ENCODE measurements around the gene ZNF337. TPM values are rescaled to one million over a fixed set of nuclear protein-coding genes. Genes with fewer than 3 reads are reported as not detected.
A peak's percentile ranks its signal among the peaks of the same experiment; 100 is the strongest.

Gene ZNF337
- total and polyA plus RNA-seq, 2 donors (not counting 1 experiment from before 2014, with no cell fraction given): 16.2 to 24.7 TPM

GRCh38 chr20:25707695-25708094 lies 11.0 kb upstream of the ZNF337 start:
- no peak overlapping the region for H3K27ac Mint-ChIP-seq
- H3K4me3 ChIP-seq (ENCODE audit: control extremely low read depth in 1 of 5, extremely low read depth in 1 of 5, insufficient read depth in 1 of 5, low read depth in 2 of 5, low read length in 4 of 5): no peak overlapping the region
- H3K27ac ChIP-seq (ENCODE audit: low read length in 2 of 2): no peak overlapping the region
- no peaks in the 10 kb centered on the region for H3K27me3 Mint-ChIP-seq
- peaks cover 10 to 11% of the 10 kb centered on the region in 2 donors for H3K4me1 ChIP-seq (ENCODE audit: control insufficient read depth in 2 of 2, insufficient read depth in 2 of 2, low read length in 2 of 2)
- CTCF ChIA-PET: interaction anchor here (0.6 kb wide), 1 partner anchor 121 kb away, joined by 3 read pairs; no protein-coding TSS in a partner anchor
- H3K4me1 Mint-ChIP-seq: peaks cover 19% of the 10 kb centered on the region
- H3K9ac ChIP-seq (ENCODE audit: low read length): no peak overlapping the region
- H4K20me1 ChIP-seq (ENCODE audit: control insufficient read depth, insufficient read depth, low read length, poor library complexity, severe bottlenecking): no peaks in the 10 kb centered on the region
- no peak overlapping the region for H3K4me2 ChIP-seq (replicated peaks; ENCODE audit: low read depth, low read length, poor library complexity, severe bottlenecking)
- no peaks in the 10 kb centered on the region for H3K36me3 ChIP-seq (replicated peaks in 1 of 2; ENCODE audit: control extremely low read depth in 1 of 2, control insufficient read depth in 1 of 2, extremely low read depth in 1 of 2, insufficient read depth in 2 of 2, low read length in 1 of 2)
- no peaks in the 10 kb centered on the region for H3K27me3 ChIP-seq (replicated peaks in 1 of 4; ENCODE audit: control extremely low read depth in 1 of 4, control insufficient read depth in 3 of 4, insufficient read depth in 4 of 4, low read length in 3 of 4)
- H3K9me3 Mint-ChIP-seq (ENCODE audit: insufficient read depth): no peaks in the 10 kb centered on the region
- H3K4me3 Mint-ChIP-seq: no peak overlapping the region
- POLR2A ChIA-PET: no interaction called here
- intact Hi-C loops (cut with micrococcal nuclease): no loop called here
- peaks cover 10% of the 10 kb centered on the region for H3K79me2 ChIP-seq (ENCODE audit: control insufficient read depth, insufficient read depth, low read length)
- no peak overlapping the region for H2AFZ ChIP-seq (ENCODE audit: insufficient read depth, low read depth, low read length, poor library complexity, severe bottlenecking)
- peaks cover 0 to 3% (median 2%) of the 10 kb centered on the region in 3 donors for H3K9me3 ChIP-seq (ENCODE audit: control extremely low read depth in 1 of 3, control insufficient read depth in 2 of 3, insufficient read depth in 1 of 3, low read length in 2 of 3)
- DNase-seq (no peak), ATAC-seq (ENCODE audit: low read depth) (no peak)
- TF ChIP-seq EZH2 (IDR thresholded peaks at IDR 0.05; ENCODE audit: borderline replicate concordance, insufficient read depth, low read depth, low read length, poor library complexity, severe bottlenecking): no peak
- TF ChIP-seq CTCF (IDR thresholded peaks at IDR 0.05): no peak

GRCh38 chr20:25706793-25707192 lies 10.1 kb upstream of the ZNF337 start:
- Histone ChIP-seq H3K36me3 (replicated peaks in 1 of 2; ENCODE audit: control extremely low read depth in 1 of 2, control insufficient read depth in 1 of 2, extremely low read depth in 1 of 2, insufficient read depth in 2 of 2, low read length in 1 of 2) (no peaks in the 10 kb centered on the region), H3K4me2 (replicated peaks; ENCODE audit: low read depth, low read length, poor library complexity, severe bottlenecking) (peak overlapping the region; percentile 48), H3K4me1 (ENCODE audit: control insufficient read depth in 2 of 2, insufficient read depth in 2 of 2, low read length in 2 of 2) (peaks cover 10 to 11% of the 10 kb centered on the region in 2 donors), H3K9me3 (ENCODE audit: control extremely low read depth in 1 of 3, control insufficient read depth in 2 of 3, insufficient read depth in 1 of 3, low read length in 2 of 3) (peaks cover 0 to 3% (median 2%) of the 10 kb centered on the region in 3 donors), H3K79me2 (ENCODE audit: control insufficient read depth, insufficient read depth, low read length) (peaks cover 10% of the 10 kb centered on the region), H4K20me1 (ENCODE audit: control insufficient read depth, insufficient read depth, low read length, poor library complexity, severe bottlenecking) (no peaks in the 10 kb centered on the region), H3K9ac (ENCODE audit: low read length) (no peak overlapping the region), H2AFZ (ENCODE audit: insufficient read depth, low read depth, low read length, poor library complexity, severe bottlenecking) (peak overlapping the region; percentile 72), H3K4me3 (ENCODE audit: control extremely low read depth in 1 of 5, extremely low read depth in 1 of 5, insufficient read depth in 1 of 5, low read depth in 2 of 5, low read length in 4 of 5) (no peak overlapping the region), H3K27ac (ENCODE audit: low read length in 2 of 2) (no peak overlapping the region), H3K27me3 (replicated peaks in 1 of 4; ENCODE audit: control extremely low read depth in 1 of 4, control insufficient read depth in 3 of 4, insufficient read depth in 4 of 4, low read length in 3 of 4) (no peaks in the 10 kb centered on the region)
- ChIA-PET CTCF (no interaction called here), POLR2A (no interaction called here)
- Mint-ChIP-seq H3K27me3 (no peaks in the 10 kb centered on the region), H3K27ac (peak overlapping the region; percentile 28), H3K9me3 (ENCODE audit: insufficient read depth) (no peaks in the 10 kb centered on the region), H3K4me3 (peak overlapping the region; percentile 17), H3K4me1 (peaks cover 22% of the 10 kb centered on the region)
- peak; percentile 55 for DNase-seq
- TF ChIP-seq EZH2 (IDR thresholded peaks at IDR 0.05; ENCODE audit: borderline replicate concordance, insufficient read depth, low read depth, low read length, poor library complexity, severe bottlenecking): no peak
- TF ChIP-seq CTCF (IDR thresholded peaks at IDR 0.05): no peak
- intact Hi-C loops (cut with micrococcal nuclease): no loop called here
- 50% methylated on average over 4 of the region's 6 CpGs for WGBS (ENCODE audit: insufficient coverage)
- ATAC-seq (ENCODE audit: low read depth): peak; percentile 58
